AG04450 (cell line): ENCODE results near the gene SOD1. TPM values are rescaled to one million over a fixed set of nuclear protein-coding genes. Genes with fewer than 3 reads are reported as not detected.
A peak's percentile ranks its signal among the peaks of the same experiment; 100 is the strongest.
"Not testable (repeated sequence)": the region's sequence is repeated elsewhere in the genome, so short reads cannot be mapped to it uniquely, and the experiment has no call there.

Experiments used
- CTCF ChIA-PET: fragments of 300-600, 350-600 bp; formaldehyde crosslinking; extraction: SDS; loops from one replicate; lab custom pipeline; 2022; ENCODE audit warnings: antibody characterized with exemption, inconsistent platforms; lab: Charles Lee
- POLR2A ChIA-PET: fragments of 350-600 bp; formaldehyde crosslinking; extraction: SDS; loops from one replicate; lab custom pipeline; 2021; ENCODE audit warnings: antibody characterized with exemption, inconsistent platforms; lab: Yijun Ruan, JAX
- DNase-seq: peaks from one replicate; pipeline ENCODE4 v3.0.0-alpha.2; 2011; ENCODE audit warnings: low read depth, low spot score
- H3K27ac ChIP-seq: one replicate; pipeline ENCODE4 v1.5.1; 2012; ENCODE audit warnings: low read depth, low read length, control low read depth
- H3K27me3 ChIP-seq: one replicate; pipeline ENCODE4 v1.6.0; 2012; ENCODE audit warnings: low read length; ENCODE audit not compliant: control insufficient read depth, insufficient read depth
- H3K4me3 ChIP-seq: 2 replicates; pipeline ENCODE4 v1.5.1; 2011; ENCODE audit warnings: mild to moderate bottlenecking, low read depth, low read length, control low read depth
- H3K9me3 ChIP-seq: 2 replicates; pipeline ENCODE4 v1.5.1; 2012; ENCODE audit warnings: low read length; ENCODE audit not compliant: control insufficient read depth, insufficient read depth
- CTCF ChIP-seq: IDR thresholded peaks from 2 replicates; pipeline ENCODE4 v1.5.1; 2011; ENCODE audit warnings: low read depth, low read length, control low read depth, inconsistent platforms
- polyA plus RNA-seq: library from polyadenylated mRNA; depleted of rRNA; stranded (reverse); fragments of >200 nt; gene quantifications from 2 replicates; pipeline ENCODE4 v1.2.3, GENCODE V29; 2011

The SOD1 gene
- polyA plus RNA-seq, 1 experiment = 433 TPM

DNA sequence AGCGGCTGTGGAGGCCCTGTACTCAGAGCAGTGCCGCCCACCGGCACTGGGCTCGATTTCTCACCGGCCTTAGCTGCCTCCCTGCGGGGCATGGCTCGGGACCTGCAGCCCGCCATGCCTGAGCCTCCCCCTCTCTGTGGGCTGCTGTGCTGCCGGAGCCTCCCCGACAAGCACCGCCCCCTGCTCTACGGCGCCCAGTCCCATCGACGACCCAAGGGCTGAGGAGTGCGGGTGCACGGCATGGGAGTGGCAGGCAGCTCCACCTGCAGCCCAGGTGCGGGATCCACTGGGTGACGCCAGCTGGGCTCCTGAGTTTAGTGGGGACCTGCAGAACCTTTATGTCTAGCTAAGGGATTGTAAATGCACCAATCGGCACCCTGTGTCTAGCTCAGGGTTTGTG lies 5.2 kb upstream of the SOD1 start:
- POLR2A ChIA-PET = no interaction called here
- Histone ChIP-seq H3K27ac (no peak overlapping the region), H3K27me3 (no peaks in the 10 kb centered on the region), H3K4me3 (no peak overlapping the region), H3K9me3 (no peaks in the 10 kb centered on the region; the same call in 1 of the 2 replicates)
- CTCF ChIA-PET = no interaction called here
- no peak for TF ChIP-seq CTCF
- no peak for DNase-seq

GRCh38 chr21:31654821-31655580 lies 4.5 kb upstream of the SOD1 start:
- CTCF ChIA-PET, H3K4me3 ChIP-seq, H3K27ac ChIP-seq, POLR2A ChIA-PET, H3K27me3 ChIP-seq, DNase-seq, H3K9me3 ChIP-seq: not testable (repeated sequence)

- ChIA-PET CTCF (no interaction called here), POLR2A (no interaction called here)
- Histone ChIP-seq H3K4me3 (no peak overlapping the region), H3K9me3 (no peaks in the 10 kb centered on the region; the same call in 1 of the 2 replicates), H3K27me3 (no peaks in the 10 kb centered on the region), H3K27ac (no peak overlapping the region)
- DNase-seq = no peak
- TF ChIP-seq CTCF = no peak
Observed at GRCh38 chr21:31656199-31657095, 3.0 kb upstream of the SOD1 start.

DNA sequence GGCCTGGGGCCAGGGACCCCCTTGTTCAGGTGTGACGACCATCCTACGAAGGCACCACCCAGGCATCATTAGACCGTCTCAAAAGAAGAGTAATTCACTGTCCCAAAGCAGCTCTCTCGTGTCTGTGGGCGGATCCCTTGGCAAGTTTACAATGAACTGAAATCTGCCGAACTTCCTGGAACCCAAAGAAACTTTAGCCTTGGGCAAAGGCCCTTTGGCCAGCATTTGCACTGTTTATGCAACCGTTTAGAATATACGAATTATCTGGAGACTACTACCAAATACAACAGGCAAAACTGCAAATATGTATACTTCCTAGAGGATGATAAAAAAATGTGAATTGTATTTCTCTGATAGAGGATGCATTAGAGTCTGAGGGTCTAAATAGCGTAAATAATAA lies 1.4 kb upstream of the SOD1 start:
- CTCF ChIA-PET = no interaction called here
- Histone ChIP-seq H3K9me3 (no peaks in the 10 kb centered on the region; the same call in 1 of the 2 replicates), H3K27ac (no peak overlapping the region), H3K27me3 (no peaks in the 10 kb centered on the region), H3K4me3 (no peak overlapping the region)
- POLR2A ChIA-PET = no interaction called here
- no peak for DNase-seq
- no peak for TF ChIP-seq CTCF

- Histone ChIP-seq H3K27me3 (no peaks in the 10 kb centered on the region), H3K27ac (no peak overlapping the region), H3K4me3 (peak overlapping the region; percentile 100), H3K9me3 (no peaks in the 10 kb centered on the region; the same call in 1 of the 2 replicates)
- DNase-seq = no peak
- TF ChIP-seq CTCF = no peak
- CTCF ChIA-PET = no interaction called here
- POLR2A ChIA-PET = no interaction called here
Observed at GRCh38 chr21:31659286-31659535, 282 bp upstream of the SOD1 start.
